ENCODE data around the gene LMTK2. TPM values are rescaled to one million over a fixed set of nuclear protein-coding genes. Genes with fewer than 3 reads are reported as not detected.

Gene LMTK2
- total RNA-seq, 2 donors from 2014 or later: 13.0 to 17.9 TPM

Other genes starting within 250 kb of the LMTK2 start
- gene ASNS, start 234.5 kb upstream of the LMTK2 start, total RNA-seq: 10 to 100 TPM; 30.7 to 42.5 TPM
- not detected for gene OCM2, start 116.7 kb upstream of the LMTK2 start, total RNA-seq
- gene BHLHA15, start 104.6 kb downstream of the LMTK2 start, total RNA-seq: under 1 TPM in 1 of 2 donors, not detected in 1; 0.71 TPM
- gene TECPR1, start 145.4 kb downstream of the LMTK2 start, total RNA-seq: 10 to 100 TPM; 29.7 to 36.7 TPM
- gene BRI3, start 174.8 kb downstream of the LMTK2 start, total RNA-seq: 100 to 1,000 TPM; 183 to 193 TPM

Measured in posterior vena cava (tissue), 2 donors.